Muscle of leg (tissue), 11 donors: ENCODE results near the gene TXLNG. TPM values are rescaled to one million over a fixed set of nuclear protein-coding genes. Genes with fewer than 3 reads are reported as not detected.

ENCODE experiments used
- DNase-seq: peaks from one replicate; pipeline ENCODE4 v3.0.0; 2013
- H3K27ac ChIP-seq: one replicate; pipeline ENCODE4 v1.5.1; 2013; ENCODE audit warnings: mild to moderate bottlenecking, low read length, control low read depth
- H3K27me3 ChIP-seq: one replicate; pipeline ENCODE4 v1.6.1; 2013; ENCODE audit warnings: low read length; ENCODE audit not compliant: control insufficient read depth, insufficient read depth
- H3K36me3 ChIP-seq: one replicate; pipeline ENCODE4 v1.6.1; 2013; ENCODE audit warnings: low read length; ENCODE audit not compliant: control insufficient read depth, insufficient read depth
- H3K4me1 ChIP-seq: one replicate; pipeline ENCODE4 v1.6.1; 2013; ENCODE audit warnings: low read length; ENCODE audit not compliant: control insufficient read depth, insufficient read depth
- H3K4me3 ChIP-seq: one replicate; pipeline ENCODE4 v1.5.1; 2013; ENCODE audit warnings: low read length, control low read depth
- H3K9me3 ChIP-seq: replicated peaks from 2 replicates; pipeline ENCODE4 v1.6.1; 2013; ENCODE audit warnings: low read depth, low read length; ENCODE audit not compliant: control insufficient read depth
- WGBS: methylation state at CpG from one replicate; pipeline ENCODE4 v1.1.5; 2013; ENCODE audit warnings: missing lambda C conversion rate; ENCODE audit not compliant: insufficient coverage; 5-methylcytosine and 5-hydroxymethylcytosine counted together
- polyA plus RNA-seq, 8 donors: library from polyadenylated mRNA; unstranded; fragments of 120-200 nt; gene quantifications; one replicate each; pipeline versions ENCODE4 v1.2.1 to v1.2.3, GENCODE V29; 2013; ENCODE audit warnings: inconsistent platforms in 1 of 8, low replicate concordance in 1 of 8; ENCODE audit not compliant: insufficient read length in 8 of 8, insufficient read depth in 1 of 8
- total RNA-seq: library from RNA; stranded (reverse); fragments of 120-200 nt; gene quantifications from one replicate; pipeline ENCODE4 v1.2.4, GENCODE V29; 2013

Gene TXLNG
- total and polyA plus RNA-seq, 9 donors = 6.7 to 10.0 (median 7.6) TPM

- Histone ChIP-seq H3K27me3 (peaks cover 49% of the 10 kb centered on the region), H3K36me3 (no peaks in the 10 kb centered on the region), H3K4me1 (peaks cover 3% of the 10 kb centered on the region), H3K4me3 (no peak overlapping the region), H3K9me3 (no peaks in the 10 kb centered on the region), H3K27ac (no peak overlapping the region)
- WGBS = no CpG with 5 or more reads among the region's 1 CpG
- DNase-seq = peak; percentile 16
Measured at GRCh38 chrX:16885628-16886027, 99.4 kb downstream of the TXLNG start.

- 33% methylated on average over 3 of the region's 9 CpGs for WGBS
- Histone ChIP-seq H3K27ac (no peak overlapping the region), H3K36me3 (no peaks in the 10 kb centered on the region), H3K4me3 (no peak overlapping the region), H3K27me3 (peaks cover 49% of the 10 kb centered on the region), H3K4me1 (peaks cover 2% of the 10 kb centered on the region), H3K9me3 (no peaks in the 10 kb centered on the region)
- DNase-seq = peak; percentile 90
Measured at GRCh38 chrX:16892504-16893362, 106.5 kb downstream of the TXLNG start.

Other genes starting within 250 kb of the TXLNG start
- gene S100G, start 136.3 kb upstream of the TXLNG start, total RNA-seq = not detected
- not detected for gene S100G, start 136.3 kb upstream of the TXLNG start, polyA plus RNA-seq
- gene CTPS2, start 73.8 kb upstream of the TXLNG start, total RNA-seq = 18.9 TPM
- gene CTPS2, start 73.8 kb upstream of the TXLNG start, polyA plus RNA-seq = 10 to 100 TPM; 13.3 to 20.1 (median 15.5) TPM
- gene SYAP1, start 66.9 kb upstream of the TXLNG start, total RNA-seq = 16.3 TPM
- 10 to 100 TPM; 11.6 to 17.2 (median 12.8) TPM for gene SYAP1, start 66.9 kb upstream of the TXLNG start, polyA plus RNA-seq
- gene RBBP7, start 83.9 kb downstream of the TXLNG start, total RNA-seq = 116 TPM
- 100 to 1,000 TPM; 110 to 165 (median 154) TPM for gene RBBP7, start 83.9 kb downstream of the TXLNG start, polyA plus RNA-seq
- gene REPS2, start 160.2 kb downstream of the TXLNG start, total RNA-seq = 8.6 TPM
- 10 to 100 TPM in 1 of 8 donors, 1 to 10 TPM in 7; 6.5 to 10.7 (median 8.4) TPM for gene REPS2, start 160.2 kb downstream of the TXLNG start, polyA plus RNA-seq